ENCODE results near the gene ELFN2. TPM values are rescaled to one million over a fixed set of nuclear protein-coding genes. Genes with fewer than 3 reads are reported as not detected.
A peak's percentile ranks its signal among the peaks of the same experiment; 100 is the strongest.

Gene ELFN2
- total RNA-seq, 1 experiment from 2014 or later: 10.0 TPM

GRCh38 chr22:37472418-37473006 lies 45.2 kb upstream of the ELFN2 start:
- peak; percentile 59 for ATAC-seq
- H3K9me3 ChIP-seq (ENCODE audit: low read length): no peaks in the 10 kb centered on the region

GRCh38 chr22:37471727-37472417 lies 44.6 kb upstream of the ELFN2 start:
- H3F3A ChIP-seq (ENCODE audit: low read length, unreplicated experiment): no peaks in the 10 kb centered on the region
- H3K9ac ChIP-seq (ENCODE audit: low read length): no peak overlapping the region
- no peaks in the 10 kb centered on the region for H3K9me3 ChIP-seq (ENCODE audit: low read length)
- ChIA-PET POLR2A (ENCODE audit: unreplicated experiment) (no interaction called here), CTCF (interaction anchor here (0.6 to 0.9 kb wide), 6 partner anchors 15 to 121 kb away, joined by 3 to 6 read pairs (median 3); no protein-coding TSS in a partner anchor)
- H3K4me2 ChIP-seq (ENCODE audit: low read length): no peak overlapping the region
- no peaks in the 10 kb centered on the region for H3K9me2 ChIP-seq (replicated peaks; ENCODE audit: low read length)
- no peaks in the 10 kb centered on the region for H3K79me2 ChIP-seq (ENCODE audit: low read length)
- intact Hi-C loops (cut with micrococcal nuclease): no loop called here
- H3K27ac ChIP-seq (ENCODE audit: low read length): no peak overlapping the region
- TF ChIP-seq CTCF (conservative IDR thresholded peaks at IDR 0.05; ENCODE audit: low read depth, low read length): no peak
- TF ChIP-seq EZH2 (IDR thresholded peaks at IDR 0.05; ENCODE audit: low read length, unreplicated experiment): no peak
- TF ChIP-seq EZH2phosphoT487 (IDR thresholded peaks at IDR 0.05; ENCODE audit: borderline replicate concordance, low read length): no peak
- H3K27me3 ChIP-seq (ENCODE audit: low read length): no peaks in the 10 kb centered on the region
- no peak overlapping the region for H2AFZ ChIP-seq (ENCODE audit: low read length)
- no peak for DNase-seq
- H4K20me1 ChIP-seq (ENCODE audit: low read length): no peaks in the 10 kb centered on the region
- H3K36me3 ChIP-seq (ENCODE audit: low read depth, low read length): no peaks in the 10 kb centered on the region
- no TSS peak for BruUV-seq (replicated peaks)
- no peaks in the 10 kb centered on the region for H3K4me1 ChIP-seq (ENCODE audit: insufficient read depth, low read length)
- no peak for ATAC-seq
- H3K4me3 ChIP-seq (ENCODE audit: low read length): no peak overlapping the region

More at GRCh38 chr22:37472418-37473006, 45.2 kb upstream of the ELFN2 start:
- H3K79me2 ChIP-seq (ENCODE audit: low read length): no peaks in the 10 kb centered on the region
- H3K4me3 ChIP-seq (ENCODE audit: low read length): no peak overlapping the region
- no peaks in the 10 kb centered on the region for H3F3A ChIP-seq (ENCODE audit: low read length, unreplicated experiment)
- intact Hi-C loops (cut with micrococcal nuclease): no loop called here
- no peaks in the 10 kb centered on the region for H4K20me1 ChIP-seq (ENCODE audit: low read length)
- no peaks in the 10 kb centered on the region for H3K4me1 ChIP-seq (ENCODE audit: insufficient read depth, low read length)
- H3K27ac ChIP-seq (ENCODE audit: low read length): no peak overlapping the region
- no peaks in the 10 kb centered on the region for H3K36me3 ChIP-seq (ENCODE audit: low read depth, low read length)
- no TSS peak for BruUV-seq (replicated peaks)
- DNase-seq: peak; percentile 54
- H3K9ac ChIP-seq (ENCODE audit: low read length): no peak overlapping the region
- no peak overlapping the region for H3K4me2 ChIP-seq (ENCODE audit: low read length)
- TF ChIP-seq CTCF (conservative IDR thresholded peaks at IDR 0.05; ENCODE audit: low read depth, low read length) (peak; percentile 72), EZH2phosphoT487 (IDR thresholded peaks at IDR 0.05; ENCODE audit: borderline replicate concordance, low read length) (no peak), EZH2 (IDR thresholded peaks at IDR 0.05; ENCODE audit: low read length, unreplicated experiment) (no peak)
- H3K27me3 ChIP-seq (ENCODE audit: low read length): no peaks in the 10 kb centered on the region
- no peak overlapping the region for H2AFZ ChIP-seq (ENCODE audit: low read length)
- H3K9me2 ChIP-seq (replicated peaks; ENCODE audit: low read length): no peaks in the 10 kb centered on the region
- ChIA-PET CTCF (interaction anchor here (0.5 to 0.9 kb wide), 8 partner anchors 14 to 177 kb away, joined by 3 to 6 read pairs (median 3); no protein-coding TSS in a partner anchor), POLR2A (ENCODE audit: unreplicated experiment) (no interaction called here)

- H3K27ac ChIP-seq (ENCODE audit: low read length): no peak overlapping the region
- H2AFZ ChIP-seq (ENCODE audit: low read length): no peak overlapping the region
- H3K4me3 ChIP-seq (ENCODE audit: low read length): no peak overlapping the region
- no peaks in the 10 kb centered on the region for H3K36me3 ChIP-seq (ENCODE audit: low read depth, low read length)
- no peak for TF ChIP-seq EZH2 (IDR thresholded peaks at IDR 0.05; ENCODE audit: low read length, unreplicated experiment)
- TF ChIP-seq EZH2phosphoT487 (IDR thresholded peaks at IDR 0.05; ENCODE audit: borderline replicate concordance, low read length): no peak
- no peak for TF ChIP-seq CTCF (conservative IDR thresholded peaks at IDR 0.05; ENCODE audit: low read depth, low read length)
- ChIA-PET POLR2A (ENCODE audit: unreplicated experiment) (no interaction called here), CTCF (no interaction called here)
- H4K20me1 ChIP-seq (ENCODE audit: low read length): no peaks in the 10 kb centered on the region
- no peaks in the 10 kb centered on the region for H3K27me3 ChIP-seq (ENCODE audit: low read length)
- no peak overlapping the region for H3K4me2 ChIP-seq (ENCODE audit: low read length)
- H3K79me2 ChIP-seq (ENCODE audit: low read length): no peaks in the 10 kb centered on the region
- intact Hi-C loops (cut with micrococcal nuclease): no loop called here
- H3K9me3 ChIP-seq (ENCODE audit: low read length): no peaks in the 10 kb centered on the region
- H3K9me2 ChIP-seq (replicated peaks; ENCODE audit: low read length): no peaks in the 10 kb centered on the region
- no peak for ATAC-seq
- no peak overlapping the region for H3K9ac ChIP-seq (ENCODE audit: low read length)
- no peak for DNase-seq
- H3K4me1 ChIP-seq (ENCODE audit: insufficient read depth, low read length): no peaks in the 10 kb centered on the region
- BruUV-seq (replicated peaks): no TSS peak
- no peaks in the 10 kb centered on the region for H3F3A ChIP-seq (ENCODE audit: low read length, unreplicated experiment)
These were observed 42.8 kb upstream of the ELFN2 start for GRCh38 chr22:37470087-37470445.
